GM21447 (cell line): ENCODE measurements around the gene RAB40A.
"Not testable (repeated sequence)": the region's sequence is repeated elsewhere in the genome, so short reads cannot be mapped to it uniquely, and the experiment has no call there.

Source experiments
- ATAC-seq: cut with Tn5 transposase; IDR thresholded peaks from one replicate; pipeline ENCODE4 v1.9.1; 2021; ENCODE audit not compliant: unreplicated experiment

Gene RAB40A

GRCh38 chrX:103464774-103465117 is 54.5 kb downstream of the RAB40A start:
- peak; percentile 96 for ATAC-seq

GRCh38 chrX:103464072-103464773 is 55.1 kb downstream of the RAB40A start:
- ATAC-seq, result peak; percentile 71

GRCh38 chrX:103461156-103461555 is 58.1 kb downstream of the RAB40A start:
- ATAC-seq, result no peak

- ATAC-seq, result not testable (repeated sequence)
Measured at GRCh38 chrX:103460001-103460755, 59.1 kb downstream of the RAB40A start.

- no peak for ATAC-seq
Measured at GRCh38 chrX:103453655-103454054, 65.6 kb downstream of the RAB40A start.
